Daoy (cell line): ENCODE results near the gene SPINK1. TPM values are rescaled to one million over a fixed set of nuclear protein-coding genes. Genes with fewer than 3 reads are reported as not detected.
A peak's percentile ranks its signal among the peaks of the same experiment; 100 is the strongest.
"Not testable (repeated sequence)": the region's sequence is repeated elsewhere in the genome, so short reads cannot be mapped to it uniquely, and the experiment has no call there.

Experiments
- DNase-seq: peaks from one replicate; pipeline ENCODE4 v3.0.0-alpha.2; 2015; ENCODE audit warnings: low read depth
- total RNA-seq: library from RNA; depleted of rRNA; stranded (reverse); fragments of >200 nt; shearing (Covaris generic); gene quantifications from 2 replicates; pipeline ENCODE4 v1.2.3, GENCODE V29; 2014

The SPINK1 gene
- total RNA-seq, 1 experiment from 2014 or later: 0.51 TPM

GRCh38 chr5:147809830-147810666 is 21.4 kb downstream of the SPINK1 start:
- peak; percentile 49 for DNase-seq

- no peak for DNase-seq
These were observed 26.4 kb downstream of the SPINK1 start for GRCh38 chr5:147805030-147805454.

- DNase-seq: peak; percentile 35
These were observed 27.1 kb downstream of the SPINK1 start for GRCh38 chr5:147804334-147804733.

- DNase-seq: no peak
These were observed 27.5 kb downstream of the SPINK1 start for GRCh38 chr5:147803926-147804325.

DNA sequence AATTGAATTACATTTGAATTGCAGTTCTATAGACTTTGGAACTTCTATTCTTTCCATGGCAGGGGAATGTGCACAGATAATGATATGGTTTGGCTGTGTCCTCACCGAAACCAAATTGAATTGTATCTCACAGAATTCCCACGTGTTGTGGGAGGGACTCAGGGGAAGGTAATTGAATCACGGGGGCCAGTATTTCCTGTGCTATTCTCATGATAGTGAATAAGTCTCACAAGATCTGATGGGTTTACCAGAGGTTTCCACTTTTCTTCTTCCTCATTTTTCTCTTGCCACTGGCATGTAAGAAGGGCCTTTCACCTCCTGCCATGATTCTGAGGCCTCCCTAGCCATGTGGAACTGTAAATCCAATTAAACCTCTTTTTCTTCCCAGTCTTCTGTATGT is 28.3 kb downstream of the SPINK1 start:
- not testable (repeated sequence) for DNase-seq

- no peak for DNase-seq
These were observed 30.0 kb downstream of the SPINK1 start for GRCh38 chr5:147801461-147801860.

DNA sequence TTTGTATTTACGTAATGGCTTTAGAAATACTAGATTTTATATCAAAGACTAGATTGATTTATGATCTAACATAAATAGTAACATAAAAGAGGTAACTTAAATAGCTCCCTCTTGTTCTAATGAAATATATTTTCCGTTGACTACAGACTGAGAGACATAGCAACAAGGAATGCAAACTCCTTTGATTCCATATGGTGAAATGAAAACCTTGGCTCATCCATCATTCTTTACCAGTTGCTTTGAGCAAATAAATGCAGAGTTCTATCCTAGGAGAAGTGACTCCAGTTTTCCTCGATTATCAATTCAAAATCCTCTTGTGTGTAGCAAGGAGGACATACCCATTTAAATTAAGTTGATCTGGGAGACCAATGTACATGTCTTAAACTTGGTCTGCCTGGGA is 31.0 kb downstream of the SPINK1 start:
- no peak for DNase-seq

GRCh38 chr5:147796556-147797308 is 34.7 kb downstream of the SPINK1 start:
- DNase-seq: no peak

- no peak for DNase-seq
These were observed 40.3 kb downstream of the SPINK1 start for GRCh38 chr5:147791181-147791580.

- DNase-seq: no peak
These were observed 41.7 kb downstream of the SPINK1 start for GRCh38 chr5:147789820-147790219.

DNA sequence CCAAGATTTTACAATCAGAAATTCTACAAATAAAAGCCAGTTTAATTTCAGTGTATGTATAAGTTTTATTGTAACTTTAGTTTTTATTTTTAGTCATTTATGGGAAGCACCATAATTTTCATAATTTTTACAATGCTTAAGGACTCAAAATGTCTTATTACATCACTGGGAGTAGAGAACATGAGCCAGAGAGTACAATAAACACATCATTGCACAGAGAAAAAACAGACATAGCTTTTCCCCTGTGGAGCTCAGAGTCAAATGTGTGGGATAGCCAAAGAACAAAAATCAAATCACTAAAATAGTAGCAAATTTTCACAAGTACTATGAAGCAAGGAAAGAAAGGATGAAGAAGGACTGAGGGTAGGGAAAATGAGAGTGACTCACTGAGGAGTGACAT is 43.4 kb downstream of the SPINK1 start:
- DNase-seq: no peak

- no peak for DNase-seq
These were observed 45.3 kb downstream of the SPINK1 start for GRCh38 chr5:147786142-147786541.

DNA sequence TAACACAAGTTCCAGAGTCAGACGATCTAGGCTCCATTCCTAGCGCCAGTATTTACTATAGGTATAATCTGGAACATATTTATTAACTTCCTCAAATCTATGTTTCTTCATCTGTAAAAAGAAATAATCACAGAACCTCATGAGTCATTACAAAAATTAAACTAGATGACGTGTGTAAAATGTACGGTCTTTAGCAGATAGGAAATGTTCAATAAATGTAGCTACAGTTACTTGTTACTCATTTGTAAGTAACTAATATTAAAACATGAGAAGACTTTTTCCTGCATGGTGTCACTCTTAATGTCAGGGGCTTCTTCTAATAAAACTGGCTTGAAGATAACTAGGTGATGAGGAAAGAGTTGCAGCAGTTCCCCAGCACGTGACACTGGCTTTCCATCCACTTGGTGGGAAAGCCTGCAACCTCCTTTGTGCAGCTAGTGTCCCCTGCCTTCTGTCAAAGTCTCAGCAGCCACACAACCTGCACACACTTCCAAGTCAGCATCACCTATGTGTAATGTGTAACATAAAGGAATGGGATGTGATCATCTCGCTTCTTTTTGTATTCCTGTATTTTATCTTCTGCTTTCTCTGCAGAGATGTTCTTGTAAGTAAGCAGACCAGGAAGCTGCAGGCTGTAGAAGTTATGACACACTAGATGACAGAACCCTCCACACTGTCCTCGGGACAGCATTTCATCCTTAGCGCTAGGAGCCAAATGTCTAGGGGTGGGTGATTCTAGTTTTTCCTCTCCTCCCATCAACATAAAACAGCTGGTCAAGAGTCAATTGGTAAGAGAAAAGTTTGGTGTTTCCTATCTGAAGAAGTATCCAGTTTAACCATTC is 47.1 kb downstream of the SPINK1 start:
- DNase-seq: no peak

- DNase-seq: peak; percentile 86
These were observed 49.1 kb downstream of the SPINK1 start, which contains the start of gene JAKMIP2 for GRCh38 chr5:147782110-147783028. TSS of gene JAKMIP2 (minus strand) at chr5:147782728. CDS start at chr5:147671806, 110,922 bp downstream.

DNA sequence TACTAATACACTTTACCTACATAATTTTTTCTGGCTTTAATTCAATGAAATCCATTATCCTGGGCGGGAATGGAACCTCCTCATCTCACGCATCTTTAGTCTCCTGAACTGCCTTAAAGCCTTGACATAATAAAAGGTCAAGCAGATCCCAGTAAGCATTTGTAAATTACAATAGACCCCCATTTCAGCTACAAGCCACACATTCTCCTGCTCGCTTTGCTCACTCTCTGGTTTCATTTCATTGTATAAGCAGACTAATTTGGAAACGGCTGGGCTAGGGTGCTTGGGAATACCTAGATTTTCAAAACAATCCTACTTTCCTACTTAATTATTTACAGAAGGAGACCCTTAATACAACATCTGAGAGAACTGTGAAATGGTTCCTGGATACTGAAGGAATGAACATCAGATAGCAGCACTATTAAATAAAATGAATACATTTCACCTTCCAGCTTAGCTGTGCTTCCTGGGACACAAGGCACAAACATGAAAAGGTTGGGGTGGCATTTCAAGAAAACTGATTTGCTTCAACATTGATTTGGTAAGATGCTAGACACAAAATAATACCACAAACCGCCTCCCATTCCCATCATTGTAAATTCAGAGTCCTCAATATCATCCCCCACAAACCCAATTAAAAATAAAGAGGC is 50.4 kb downstream of the SPINK1 start:
- DNase-seq: no peak

- no peak for DNase-seq
These were observed 51.8 kb downstream of the SPINK1 start for GRCh38 chr5:147779694-147780093.

- DNase-seq: no peak
These were observed 54.5 kb downstream of the SPINK1 start for GRCh38 chr5:147776989-147777388.
